A549 treated with ZK216348 at 1 μM for 4 hours (cell line): ENCODE measurements around the gene LAMTOR4. TPM values are rescaled to one million over a fixed set of nuclear protein-coding genes. Genes with fewer than 3 reads are reported as not detected.

Source experiments
- total RNA-seq: library from RNA; stranded (reverse); fragments of 200-300 nt; extraction: Qiagen RNA extraction; gene quantifications from 5 replicates; pipeline ENCODE4 v1.2.3, GENCODE V29; 2022; ENCODE audit warnings: low read depth

The LAMTOR4 gene
- 133 to 186 TPM (median 171 TPM) in 5 replicates for total RNA-seq

GRCh38 chr7:100148559-100149328 is at the start of gene LAMTOR4:
Gene LAMTOR4 (plus strand): TSS chr7:100148918. CDS start chr7:100148973, 55 bp downstream.

GRCh38 chr7:100101016-100101862 is 47.5 kb upstream of the LAMTOR4 start, which contains the start of the genes AP4M1 and MCM7:
Gene AP4M1 (plus strand): TSS chr7:100101643. CDS start chr7:100101715, 72 bp downstream.
Gene MCM7 (minus strand): TSS chr7:100101397. CDS start chr7:100101294, 103 bp downstream.

GRCh38 chr7:100119072-100119969 is 29.4 kb upstream of the LAMTOR4 start, which contains the start of the genes CNPY4 and TAF6:
Gene CNPY4 (plus strand): TSS chr7:100119634. CDS start chr7:100119745, 111 bp downstream.
Gene TAF6 (minus strand): TSS chr7:100119358. CDS start chr7:100114209, 5,149 bp downstream.

GRCh38 chr7:100126931-100127865 is 21.5 kb upstream of the LAMTOR4 start, which contains the start of gene MBLAC1:
Gene MBLAC1 (plus strand): TSS chr7:100126967. CDS start chr7:100127396, 429 bp downstream.

GRCh38 chr7:100158229-100159098 is 9.7 kb downstream of the LAMTOR4 start, which contains the start of gene TRAPPC14:
Gene TRAPPC14 (minus strand): TSS chr7:100158723. CDS start chr7:100158499, 224 bp downstream.

GRCh38 chr7:100177045-100178001 is 28.6 kb downstream of the LAMTOR4 start, which contains the start of the genes GPC2 and STAG3:
Gene GPC2 (minus strand): TSS chr7:100177381. CDS start chr7:100177199, 182 bp downstream.
Gene STAG3 (plus strand): TSS chr7:100177918. CDS start chr7:100180557, 2,639 bp downstream.

Other genes starting within 250 kb of the LAMTOR4 start
- gene TRIM4, start 229.4 kb upstream of the LAMTOR4 start, total RNA-seq = 23.0 to 34.7 TPM (median 27.0 TPM) in 5 replicates
- gene GJC3, start 219.3 kb upstream of the LAMTOR4 start, total RNA-seq = not detected in 5 replicates
- 0.31 TPM in 1 of 5 replicates, not detected in the others for gene AZGP1, start 172.9 kb upstream of the LAMTOR4 start, total RNA-seq
- gene ZKSCAN1, start 133.3 kb upstream of the LAMTOR4 start, total RNA-seq = 5.8 to 11.6 TPM (median 8.9 TPM) in 5 replicates
- 8.3 to 11.5 TPM (median 10.0 TPM) in 5 replicates for gene ZSCAN21, start 99.1 kb upstream of the LAMTOR4 start, total RNA-seq
- gene ZNF3, start 67.2 kb upstream of the LAMTOR4 start, total RNA-seq = 17.2 to 21.9 TPM (median 20.4 TPM) in 5 replicates
- gene COPS6, start 59.9 kb upstream of the LAMTOR4 start, total RNA-seq = 143 to 198 TPM (median 176 TPM) in 5 replicates
- 205 to 248 TPM (median 245 TPM) in 5 replicates for gene MCM7, start 47.5 kb upstream of the LAMTOR4 start, total RNA-seq
- gene AP4M1, start 47.3 kb upstream of the LAMTOR4 start, total RNA-seq = 12.8 to 17.5 TPM (median 16.1 TPM) in 5 replicates
- gene TAF6, start 29.6 kb upstream of the LAMTOR4 start, total RNA-seq = 57.0 to 69.0 TPM (median 65.2 TPM) in 5 replicates
- 10.6 to 13.4 TPM (median 11.9 TPM) in 5 replicates for gene CNPY4, start 29.3 kb upstream of the LAMTOR4 start, total RNA-seq
- 2.8 to 3.5 TPM (median 3.0 TPM) in 5 replicates for gene MBLAC1, start 22.0 kb upstream of the LAMTOR4 start, total RNA-seq
- 8.3 to 14.8 TPM (median 12.9 TPM) in 5 replicates for gene TRAPPC14, start 9.8 kb downstream of the LAMTOR4 start, total RNA-seq
- gene GAL3ST4, start 19.7 kb downstream of the LAMTOR4 start, total RNA-seq = 0.14 to 0.27 TPM in 2 of 5 replicates, not detected in the others
- 0.37 to 1.0 TPM (median 0.92 TPM) in 5 replicates for gene GPC2, start 28.5 kb downstream of the LAMTOR4 start, total RNA-seq
- gene STAG3, start 29.0 kb downstream of the LAMTOR4 start, total RNA-seq = 0.06 to 0.40 TPM (median 0.21 TPM) in 5 replicates
- gene PVRIG, start 71.0 kb downstream of the LAMTOR4 start, total RNA-seq = not detected in 5 replicates
- not detected in 5 replicates for gene SPDYE3, start 158.8 kb downstream of the LAMTOR4 start, total RNA-seq
- gene PILRB, start 209.2 kb downstream of the LAMTOR4 start, total RNA-seq = 19.0 to 38.5 TPM (median 34.5 TPM) in 5 replicates
- gene PILRA, start 224.6 kb downstream of the LAMTOR4 start, total RNA-seq = 3.7 to 6.8 TPM (median 5.2 TPM) in 5 replicates